Thoracic aorta (tissue), 2 donors: Measurements from ENCODE around the gene KDR. TPM values are rescaled to one million over a fixed set of nuclear protein-coding genes. Genes with fewer than 3 reads are reported as not detected.

Experiments
- ATAC-seq: fragments of 150-250 bp; one replicate; pipeline ENCODE4 v1.8.0; 2017; ENCODE audit warnings: low read depth; ENCODE audit not compliant: insufficient number of reproducible peaks, low FRiP score
- DNase-seq: peaks from one replicate; pipeline ENCODE4 v3.0.0-alpha.2; 2020; ENCODE audit warnings: low spot score
- H3K27ac ChIP-seq, 2 donors: fragments of 200-600 bp; sonication (generic); 1 replicate in 1 of 2; 2 replicates in 1 of 2; pipeline ENCODE4 v1.5.1; 2016; ENCODE audit warnings: mild to moderate bottlenecking in 2 of 2, moderate library complexity in 2 of 2
- H3K27me3 ChIP-seq: fragments of 200-600 bp; sonication (generic); replicated peaks from 2 replicates; pipeline ENCODE4 v1.6.0; 2016; ENCODE audit warnings: mild to moderate bottlenecking; ENCODE audit not compliant: insufficient read depth
- H3K36me3 ChIP-seq: fragments of 200-600 bp; sonication (generic); one replicate; pipeline ENCODE4 v1.5.1; 2016
- H3K4me1 ChIP-seq, 2 donors: fragments of 200-600 bp; sonication (generic); 1 replicate in 1 of 2; 2 replicates in 1 of 2; pipeline versions ENCODE4 v1.5.1 to v1.6.0; 2016; ENCODE audit warnings: low read depth in 2 of 2, mild to moderate bottlenecking in 1 of 2; ENCODE audit not compliant: control insufficient read depth in 1 of 2
- H3K4me3 ChIP-seq: fragments of 200-600 bp; sonication (generic); 2 replicates; pipeline ENCODE4 v1.5.1; 2016; ENCODE audit warnings: mild to moderate bottlenecking
- H3K9me3 ChIP-seq: fragments of 200-600 bp; sonication (generic); 2 replicates; pipeline ENCODE4 v1.5.1; 2016
- CTCF ChIP-seq: fragments of 200-600 bp; sonication (generic); IDR thresholded peaks from one replicate; pipeline ENCODE4 v1.5.1; 2019; ENCODE audit warnings: antibody characterized with exemption
- total RNA-seq, 2 donors: library from RNA; depleted of rRNA; stranded (reverse); fragments of >200 nt; gene quantifications; one replicate each; pipeline versions ENCODE4 v1.1.0 to v1.2.3, GENCODE V29; 2016

Gene KDR
- total RNA-seq, 2 donors from 2014 or later = 10.0 to 27.1 TPM

- DNase-seq (no peak), ATAC-seq (no peak)
- Histone ChIP-seq H3K27me3 (no peaks in the 10 kb centered on the region), H3K4me1 (no peaks in the 10 kb centered on the region), H3K9me3 (no peaks in the 10 kb centered on the region), H3K4me3 (no peak overlapping the region), H3K36me3 (no peaks in the 10 kb centered on the region), H3K27ac (no peak overlapping the region)
- no peak for TF ChIP-seq CTCF
Observed at GRCh38 chr4:55154933-55155332, 29.5 kb upstream of the KDR start.

- no peak overlapping the region for H3K27ac ChIP-seq
- no peaks in the 10 kb centered on the region for H3K27me3 ChIP-seq
- no peak overlapping the region for H3K4me3 ChIP-seq
- no peaks in the 10 kb centered on the region for H3K9me3 ChIP-seq
- no peaks in the 10 kb centered on the region for H3K4me1 ChIP-seq
- no peak for TF ChIP-seq CTCF
- DNase-seq = no peak
- ATAC-seq = no peak
- no peaks in the 10 kb centered on the region for H3K36me3 ChIP-seq
Observed at GRCh38 chr4:55154290-55154880, 29.0 kb upstream of the KDR start.

GRCh38 chr4:55143858-55144257 lies 18.5 kb upstream of the KDR start:
- no peak for TF ChIP-seq CTCF
- no peaks in the 10 kb centered on the region for H3K27me3 ChIP-seq
- ATAC-seq (no peak), DNase-seq (no peak)
- H3K4me3 ChIP-seq = no peak overlapping the region
- no peaks in the 10 kb centered on the region for H3K4me1 ChIP-seq
- no peaks in the 10 kb centered on the region for H3K9me3 ChIP-seq
- no peaks in the 10 kb centered on the region for H3K36me3 ChIP-seq
- no peak overlapping the region for H3K27ac ChIP-seq

GRCh38 chr4:55138367-55138766 lies 13.0 kb upstream of the KDR start:
- ATAC-seq (no peak), DNase-seq (no peak)
- Histone ChIP-seq H3K27me3 (no peaks in the 10 kb centered on the region), H3K9me3 (no peaks in the 10 kb centered on the region), H3K27ac (no peak overlapping the region), H3K36me3 (no peaks in the 10 kb centered on the region), H3K4me3 (no peak overlapping the region), H3K4me1 (no peaks in the 10 kb centered on the region)
- no peak for TF ChIP-seq CTCF

- Histone ChIP-seq H3K27ac (no peak overlapping the region), H3K4me1 (no peaks in the 10 kb centered on the region), H3K9me3 (no peaks in the 10 kb centered on the region), H3K27me3 (no peaks in the 10 kb centered on the region), H3K4me3 (no peak overlapping the region), H3K36me3 (no peaks in the 10 kb centered on the region)
- DNase-seq = no peak
- TF ChIP-seq CTCF = no peak
- no peak for ATAC-seq
Observed at GRCh38 chr4:55136634-55137033, 11.2 kb upstream of the KDR start.
